Measurements from ENCODE around the gene ZNF444.
"Not testable (repeated sequence)": the region's sequence is repeated elsewhere in the genome, so short reads cannot be mapped to it uniquely, and the experiment has no call there.

Gene ZNF444

DNA sequence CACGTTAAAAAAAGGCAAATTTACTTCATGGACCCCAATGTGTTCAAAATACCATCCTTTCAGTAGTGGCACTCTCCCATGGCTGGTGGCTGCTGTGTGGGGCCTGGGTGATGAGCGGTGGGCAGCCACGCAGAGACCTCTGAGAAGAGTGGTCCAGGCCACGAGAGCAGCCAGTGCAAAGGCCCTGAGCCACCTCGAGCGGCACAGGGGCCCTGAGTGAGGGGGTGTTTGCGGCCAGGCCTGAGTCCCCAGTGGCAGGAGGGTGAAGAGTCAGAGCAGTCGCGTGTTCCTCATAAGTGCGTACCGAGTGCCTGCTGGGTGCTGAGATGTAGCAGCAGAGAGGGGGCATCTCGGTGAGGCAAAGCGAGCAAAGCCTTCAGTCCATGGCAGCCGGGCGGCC lies 7.0 kb downstream of the ZNF444 start:
- no peak for DNase-seq

GRCh38 chr19:56148955-56149655 lies 8.0 kb downstream of the ZNF444 start:
- DNase-seq: not testable (repeated sequence)

GRCh38 chr19:56149656-56150038 lies 8.6 kb downstream of the ZNF444 start:
- DNase-seq: no peak

GRCh38 chr19:56150358-56150757 lies 9.3 kb downstream of the ZNF444 start:
- no peak for DNase-seq

- no peak for DNase-seq
These were observed 11.6 kb downstream of the ZNF444 start for GRCh38 chr19:56152644-56153043.

GRCh38 chr19:56153507-56153906 lies 12.4 kb downstream of the ZNF444 start:
- DNase-seq: no peak

DNA sequence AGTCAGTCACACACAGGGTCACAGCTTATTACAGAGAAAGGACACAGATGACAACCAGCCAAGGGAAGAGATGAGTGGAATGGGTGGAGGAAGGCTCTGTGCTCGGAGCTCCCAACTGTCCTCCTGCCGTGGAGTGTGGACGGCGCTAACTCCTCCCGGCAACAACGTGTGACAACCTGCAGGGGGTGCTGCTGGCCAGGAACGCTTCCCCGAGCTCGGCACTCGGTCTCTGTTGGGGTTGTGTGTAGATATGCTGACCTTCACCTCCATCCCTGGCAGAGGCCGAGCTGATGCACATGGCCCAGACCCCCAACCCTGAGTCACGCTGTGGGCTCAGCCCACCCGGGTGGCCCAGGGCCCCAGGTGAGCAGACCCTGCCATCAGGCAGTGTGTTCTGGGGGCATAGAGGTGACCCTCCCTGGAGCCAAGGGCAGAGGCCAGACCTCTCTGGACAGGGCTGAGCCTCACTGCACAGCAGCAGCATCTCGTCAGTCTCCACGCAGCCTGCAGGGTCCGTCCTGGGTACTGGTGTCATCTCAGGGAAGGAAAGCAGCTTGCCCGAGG lies 14.1 kb downstream of the ZNF444 start:
- DNase-seq: no peak

- DNase-seq: no peak
These were observed 15.7 kb downstream of the ZNF444 start for GRCh38 chr19:56156768-56157167.

- DNase-seq: no peak
These were observed 17.2 kb downstream of the ZNF444 start for GRCh38 chr19:56158170-56158757.

GRCh38 chr19:56159009-56159559 lies 18.0 kb downstream of the ZNF444 start:
- no peak for DNase-seq

GRCh38 chr19:56159622-56160271 lies 18.7 kb downstream of the ZNF444 start:
- DNase-seq: no peak

GRCh38 chr19:56161534-56161933 lies 20.4 kb downstream of the ZNF444 start:
- no peak for DNase-seq

DNA sequence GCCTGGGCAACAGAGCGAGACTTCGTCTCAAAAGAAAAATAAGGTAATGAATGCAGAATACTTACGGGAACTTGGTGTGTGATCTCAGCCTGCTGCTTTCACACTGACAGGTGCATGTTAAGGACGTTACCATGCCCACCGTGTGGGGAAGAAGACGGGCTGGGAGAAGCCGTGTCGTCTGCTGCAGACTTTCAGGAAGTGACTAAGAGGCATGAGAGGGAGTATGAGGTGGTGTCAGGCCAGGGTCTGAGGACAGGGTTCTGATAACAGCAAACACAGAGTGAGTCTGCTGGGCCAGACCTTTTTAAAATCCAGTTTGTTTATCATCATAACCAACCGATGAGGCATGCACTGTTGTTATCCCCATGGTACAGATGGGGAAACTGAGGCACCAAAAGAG lies 21.2 kb downstream of the ZNF444 start:
- DNase-seq: no peak

DNA sequence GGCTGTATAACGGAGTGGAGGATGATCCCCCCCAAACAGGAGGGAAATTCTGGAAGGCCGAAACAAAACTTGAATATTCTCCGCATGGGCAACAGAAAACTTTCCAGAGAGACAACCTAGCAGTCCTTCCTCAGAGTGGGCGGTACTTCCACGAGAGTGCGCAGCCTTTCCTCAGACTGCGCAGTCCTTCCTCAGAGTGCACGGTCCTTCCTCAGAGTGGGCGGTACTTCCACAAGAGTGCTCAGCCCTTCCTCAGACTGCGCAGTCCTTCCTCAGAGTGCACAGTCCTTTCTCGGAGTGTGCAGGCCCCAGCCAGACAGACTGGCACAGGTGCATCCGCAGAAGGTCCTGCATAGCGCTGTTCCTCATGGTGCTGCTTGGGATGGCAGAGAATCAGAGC lies 22.0 kb downstream of the ZNF444 start:
- no peak for DNase-seq

DNA sequence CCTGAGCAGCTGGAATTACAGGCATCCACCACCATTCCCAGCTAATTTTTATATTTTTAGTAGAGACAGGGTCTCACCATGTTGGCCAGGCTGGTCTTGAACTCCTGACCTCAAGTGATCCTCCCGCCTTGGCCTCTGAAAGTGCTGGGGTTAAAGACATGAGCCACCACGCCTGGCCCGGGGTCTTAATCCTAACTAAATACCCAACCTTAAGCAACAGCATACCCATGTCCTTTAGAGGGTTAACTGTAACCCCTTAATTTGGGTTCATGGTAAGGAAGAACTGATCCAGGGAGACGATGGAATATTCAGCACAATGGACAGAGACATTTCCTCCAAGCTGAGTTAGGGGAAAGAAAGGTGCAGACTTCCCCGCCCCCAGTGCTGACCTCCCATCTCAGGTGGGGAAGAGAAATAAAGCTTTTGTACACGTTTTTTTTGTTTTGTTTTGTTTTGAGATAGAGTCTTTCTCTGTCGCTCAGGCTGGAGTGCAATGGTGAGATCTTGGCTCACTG lies 26.0 kb downstream of the ZNF444 start:
- DNase-seq: no peak

DNA sequence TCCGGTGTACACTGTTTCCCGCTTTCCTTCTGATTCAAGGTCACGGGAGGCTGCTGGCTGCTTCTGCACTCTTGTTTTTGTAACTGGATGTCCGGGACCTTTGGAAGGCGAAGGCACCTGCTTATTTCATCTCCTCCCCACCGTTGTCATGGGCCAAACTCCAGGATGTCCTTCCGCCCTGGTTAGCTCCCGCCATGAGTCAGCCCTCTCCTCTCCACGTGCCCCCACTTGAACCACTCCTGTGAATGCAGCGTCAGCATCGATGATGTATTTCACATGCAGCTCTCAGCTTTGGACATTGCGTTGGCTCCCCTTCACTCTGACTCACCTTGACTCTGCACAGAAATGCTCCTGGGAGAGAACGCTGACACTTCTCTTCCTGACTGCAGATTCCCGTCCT lies 29.2 kb downstream of the ZNF444 start:
- DNase-seq: no peak

GRCh38 chr19:56174086-56174485 lies 33.0 kb downstream of the ZNF444 start:
- DNase-seq: no peak

DNA sequence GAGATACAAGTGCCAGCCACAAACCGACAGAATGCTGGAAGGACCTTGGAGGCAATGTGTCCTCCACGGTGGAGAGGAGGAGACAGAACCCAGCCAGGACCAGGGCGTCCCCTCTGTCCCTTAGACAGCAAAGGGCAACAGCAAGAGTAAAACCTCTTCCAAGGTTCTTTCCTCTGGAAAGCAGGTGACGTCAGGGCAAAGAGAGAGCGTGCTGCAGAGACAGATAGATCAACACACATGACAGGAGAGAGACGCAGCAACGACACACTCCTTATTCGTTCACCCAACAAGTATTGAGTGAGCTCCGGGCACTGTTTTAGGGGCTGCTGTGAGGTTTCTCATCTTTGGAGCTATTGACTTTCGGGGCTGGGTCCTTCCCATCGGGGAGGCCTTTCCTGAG lies 33.5 kb downstream of the ZNF444 start:
- DNase-seq: no peak

DNA sequence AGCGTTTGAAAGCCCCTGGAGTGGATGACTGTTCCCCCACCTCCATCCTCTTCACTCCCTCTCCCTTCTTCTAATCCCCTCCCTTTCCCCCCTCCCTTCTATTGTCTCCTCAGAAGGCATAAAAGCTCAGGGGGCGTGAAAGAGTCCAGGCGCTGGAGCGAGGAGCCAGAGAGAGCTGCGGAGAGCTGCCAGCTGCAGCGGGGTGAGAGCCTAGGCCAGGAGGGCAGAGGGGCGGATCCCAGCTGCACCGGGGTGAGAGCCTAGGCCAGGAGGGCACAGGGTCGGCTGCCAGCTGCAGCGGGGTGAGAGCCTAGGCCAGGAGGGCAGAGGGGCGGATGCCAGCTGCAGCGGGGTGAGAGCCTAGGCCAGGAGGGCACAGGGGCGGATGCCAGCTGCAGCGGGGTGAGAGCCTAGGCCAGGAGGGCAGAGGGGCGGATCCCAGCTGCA lies 34.8 kb downstream of the ZNF444 start, which contains the start of gene GALP:
Gene GALP (plus strand): TSS at position 148 of the 447 bp plus-strand sequence. CDS start 1,101 bp downstream, outside the sequence.
- DNase-seq: not testable (repeated sequence)

DNA sequence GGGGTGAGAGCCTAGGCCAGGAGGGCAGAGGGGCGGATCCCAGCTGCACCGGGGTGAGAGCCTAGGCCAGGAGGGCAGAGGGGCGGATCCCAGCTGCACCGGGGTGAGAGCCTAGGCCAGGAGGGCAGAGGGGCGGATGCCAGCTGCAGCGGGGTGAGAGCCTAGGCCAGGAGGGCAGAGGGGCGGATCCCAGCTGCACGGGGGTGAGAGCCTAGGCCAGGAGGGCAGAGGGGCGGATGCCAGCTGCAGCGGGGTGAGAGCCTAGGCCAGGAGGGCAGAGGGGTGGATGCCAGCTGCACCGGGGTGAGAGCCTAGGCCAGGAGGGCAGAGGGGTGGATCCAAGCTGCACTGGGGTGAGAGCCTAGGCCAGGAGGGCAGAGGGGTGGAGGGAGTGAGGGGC lies 35.2 kb downstream of the ZNF444 start:
- DNase-seq: not testable (repeated sequence)

DNA sequence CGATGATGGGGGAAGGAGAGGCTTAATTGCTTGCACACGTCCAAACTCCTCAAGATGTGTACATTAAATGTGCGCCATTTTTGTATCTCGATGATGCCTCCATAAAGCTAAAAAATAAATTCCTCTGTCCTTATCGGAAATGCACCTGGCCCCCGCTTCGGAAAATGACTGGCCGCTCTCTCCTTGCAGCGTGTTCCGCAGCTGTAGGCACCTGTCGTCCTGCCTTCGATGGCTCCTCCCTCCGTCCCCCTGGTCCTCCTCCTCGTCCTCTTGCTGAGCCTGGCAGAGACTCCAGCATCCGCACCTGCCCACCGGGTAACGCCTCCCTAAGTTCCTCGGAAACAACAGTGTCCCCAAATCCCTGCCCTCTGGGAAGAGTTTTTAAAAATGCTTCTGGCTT lies 35.8 kb downstream of the ZNF444 start:
- no peak for DNase-seq

GRCh38 chr19:56177564-56178243 lies 36.6 kb downstream of the ZNF444 start:
- no peak for DNase-seq

- DNase-seq: no peak
These were observed 48.7 kb downstream of the ZNF444 start for GRCh38 chr19:56189785-56190184.
